Stimulated activated CD4-positive, alpha-beta T cell treated with anti-CD3 and anti-CD28 coated beads, Interleukin-4, amount 100 ng/mL, for 48 hours (primary cell): Measurements from ENCODE around the gene CSNK1E.

Experiments used
- DNase-seq, 2 donors: peaks; one replicate each; pipeline ENCODE4 v3.0.0-alpha.2; 2020; ENCODE audit warnings: low read depth in 2 of 2

CSNK1E gene

GRCh38 chr22:38249803-38250642 is 67.2 kb downstream of the CSNK1E start:
- no peak for DNase-seq

- DNase-seq, result no peak
These were observed 67.9 kb downstream of the CSNK1E start for GRCh38 chr22:38249301-38249700.

GRCh38 chr22:38248280-38248679 is 69.0 kb downstream of the CSNK1E start:
- no peak for DNase-seq

- DNase-seq, result no peak
These were observed 69.5 kb downstream of the CSNK1E start for GRCh38 chr22:38247713-38248112.

- DNase-seq, result no peak
These were observed 70.5 kb downstream of the CSNK1E start for GRCh38 chr22:38246692-38247091.

GRCh38 chr22:38246046-38246658 is 71.1 kb downstream of the CSNK1E start:
- no peak for DNase-seq

GRCh38 chr22:38244106-38244505 is 73.1 kb downstream of the CSNK1E start:
- no peak for DNase-seq

- no peak for DNase-seq
These were observed 74.0 kb downstream of the CSNK1E start for GRCh38 chr22:38243007-38243765.

GRCh38 chr22:38240734-38241252 is 76.4 kb downstream of the CSNK1E start:
- no peak for DNase-seq
